K562 (cell line): ENCODE results near the gene GALE. TPM values are rescaled to one million over a fixed set of nuclear protein-coding genes. Genes with fewer than 3 reads are reported as not detected.

Experiments
- C11orf30 ChIP-seq: fragments of 450-650 bp; IDR thresholded peaks from 2 replicates; pipeline ENCODE4 v1.6.1; 2016; ENCODE audit warnings: low read depth, mild to moderate bottlenecking
- CCAR2 ChIP-seq: fragments of 200-400 bp; formaldehyde crosslinking; IDR thresholded peaks from 2 replicates; pipeline ENCODE4 v1.6.1; 2017; ENCODE audit warnings: mild to moderate bottlenecking, low read depth, low read length
- CSDE1 ChIP-seq, 2 experiments: fragments of 450-650 bp; IDR thresholded peaks; 2 replicates each; pipeline ENCODE4 v1.6.1; 2016; ENCODE audit warnings: mild to moderate bottlenecking in 1 of 2
- HDAC3 ChIP-seq: fragments of 450-650 bp; IDR thresholded peaks from 2 replicates; pipeline ENCODE4 v1.6.1; 2018; ENCODE audit warnings: borderline replicate concordance, mild to moderate bottlenecking, moderate library complexity; ENCODE audit not compliant: partially characterized antibody
- ILF3 ChIP-seq: fragments of 450-650 bp; IDR thresholded peaks from 2 replicates; pipeline ENCODE4 v1.6.1; 2018; ENCODE audit warnings: antibody characterized with exemption, mild to moderate bottlenecking, moderate library complexity, borderline replicate concordance
- IRF2 ChIP-seq: sonication (generic); formaldehyde crosslinking; IDR thresholded peaks from 2 replicates; pipeline ENCODE4 v1.8.1; 2022; ENCODE audit warnings: mild to moderate bottlenecking, missing genetic modification reagents
- KAT7 ChIP-seq: sonication (generic); formaldehyde crosslinking; IDR thresholded peaks from 2 replicates; pipeline ENCODE4 v1.8.0; 2022; ENCODE audit warnings: missing genetic modification reagents, mild to moderate bottlenecking, borderline replicate concordance
- KHSRP ChIP-seq: fragments of 450-650 bp; IDR thresholded peaks from 2 replicates; pipeline ENCODE4 v1.6.1; 2017
- LARP7 ChIP-seq: fragments of 450-650 bp; IDR thresholded peaks from 2 replicates; pipeline ENCODE4 v1.6.1; 2016
- MIER1 ChIP-seq: fragments of 450-650 bp; IDR thresholded peaks from 2 replicates; pipeline ENCODE4 v1.6.1; 2016; ENCODE audit warnings: antibody characterized with exemption, mild to moderate bottlenecking, low read depth
- NR2C1 ChIP-seq, 2 experiments: fragments of 450-650 bp; IDR thresholded peaks; 2 replicates each; pipeline ENCODE4 v1.6.1; 2017; ENCODE audit warnings: mild to moderate bottlenecking in 2 of 2, antibody characterized with exemption in 1 of 2, inconsistent platforms in 1 of 2, missing compliant biosample characterization in 1 of 2, missing genetic modification characterization in 1 of 2
- PHF21A ChIP-seq: fragments of 450-650 bp; IDR thresholded peaks from 2 replicates; pipeline ENCODE4 v1.6.1; 2017; ENCODE audit warnings: low read depth, borderline replicate concordance
- PHF8 ChIP-seq: fragments of 200-600 bp; sonication (generic); IDR thresholded peaks from 2 replicates; pipeline ENCODE4 v1.6.1; 2012; ENCODE audit warnings: mixed run types, mild to moderate bottlenecking, inconsistent platforms, low read length, moderate library complexity, borderline replicate concordance
- PTTG1 ChIP-seq: fragments of 450-650 bp; IDR thresholded peaks from 2 replicates; pipeline ENCODE4 v1.6.1; 2016; ENCODE audit warnings: low read depth, mild to moderate bottlenecking, missing genetic modification characterization, missing compliant biosample characterization
- RBM15 ChIP-seq: fragments of 200-400 bp; formaldehyde crosslinking; IDR thresholded peaks from 2 replicates; pipeline ENCODE4 v1.6.1; 2018; ENCODE audit warnings: mild to moderate bottlenecking, low read length, moderate library complexity; ENCODE audit not compliant: insufficient read depth
- SIX5 ChIP-seq, 2 experiments: IDR thresholded peaks; 2 replicates each; pipeline ENCODE4 v1.6.1; 2011; ENCODE audit warnings: low read length in 2 of 2, borderline replicate concordance in 1 of 2, low read depth in 1 of 2, mild to moderate bottlenecking in 1 of 2, moderate library complexity in 1 of 2; ENCODE audit not compliant: insufficient read depth in 1 of 2
- SPI1 ChIP-seq: IDR thresholded peaks from 2 replicates; pipeline ENCODE4 v1.6.1; 2011; ENCODE audit warnings: low read depth, low read length, control low read depth, borderline replicate concordance
- ZKSCAN3 ChIP-seq: fragments of 250-450 bp; sonication (Bioruptor Pico); IDR thresholded peaks from 2 replicates; pipeline ENCODE4 v1.4.0; 2020
- ZNF764 ChIP-seq: fragments of 250-450 bp; sonication (Bioruptor Pico); IDR thresholded peaks from 2 replicates; pipeline ENCODE4 v1.4.0; 2020; ENCODE audit warnings: low read depth, mild to moderate bottlenecking, moderate library complexity
- ZNF77 ChIP-seq: fragments of 250-450 bp; sonication (Bioruptor Pico); IDR thresholded peaks from 2 replicates; pipeline ENCODE4 v1.5.0; 2020
- polyA plus RNA-seq, 8 experiments: library from polyadenylated mRNA; depleted of rRNA in 4 of 8; stranded (reverse) in 5 of 8; unstranded in 3 of 8; fragments of >200 nt; fragmentation: Nextera tagmentation in 2 of 8; fragmentation: Illumina TruSeq in 1 of 8; extraction: Ambion mirVana in 2 of 8; extraction: Trizol in 1 of 8; gene quantifications; 2 replicates each; pipeline versions ENCODE4 v1.2.1 to v1.2.3, GENCODE V29; 2011 to 2014; ENCODE audit warnings: inconsistent platforms in 1 of 8, missing spikeins in 1 of 8
- total RNA-seq, 7 experiments: library from RNA; depleted of rRNA in 6 of 7; stranded (reverse); fragments of >200 nt in 6 of 7; fragmentation: Illumina TruSeq in 2 of 7; extraction: Trizol in 2 of 7; gene quantifications; 2 replicates each; pipeline versions ENCODE4 v1.2.1 to v1.2.3, GENCODE V29; 2011 to 2021; ENCODE audit warnings: low replicate concordance in 1 of 7
- TF ChIP-seq, protein P1 (sequence below): sonication (generic); IDR thresholded peaks from 2 replicates; pipeline ENCODE4 v1.6.1; 2016
- TF ChIP-seq, protein P2 (sequence below): fragments of 450-650 bp; formaldehyde crosslinking; IDR thresholded peaks from 2 replicates; pipeline ENCODE4 v1.4.0; 2022; ENCODE audit warnings: missing genetic modification characterization
- TF ChIP-seq, protein P3 (sequence below): sonication (generic); formaldehyde crosslinking; IDR thresholded peaks from 2 replicates; pipeline ENCODE4 v1.9.0; 2022; ENCODE audit warnings: mild to moderate bottlenecking, missing genetic modification reagents
- TF ChIP-seq, protein P4 (sequence below): fragments of 250-450 bp; sonication (Bioruptor Pico); IDR thresholded peaks from 2 replicates; pipeline ENCODE4 v1.9.0; 2021; ENCODE audit warnings: mild to moderate bottlenecking, inconsistent platforms

The GALE gene
- total and polyA plus RNA-seq, 9 of the 15 experiments (the other 6 are each of a cell fraction or from before 2014, with no cell fraction given), result 8.4 to 139 (median 88.3) TPM

DNA sequence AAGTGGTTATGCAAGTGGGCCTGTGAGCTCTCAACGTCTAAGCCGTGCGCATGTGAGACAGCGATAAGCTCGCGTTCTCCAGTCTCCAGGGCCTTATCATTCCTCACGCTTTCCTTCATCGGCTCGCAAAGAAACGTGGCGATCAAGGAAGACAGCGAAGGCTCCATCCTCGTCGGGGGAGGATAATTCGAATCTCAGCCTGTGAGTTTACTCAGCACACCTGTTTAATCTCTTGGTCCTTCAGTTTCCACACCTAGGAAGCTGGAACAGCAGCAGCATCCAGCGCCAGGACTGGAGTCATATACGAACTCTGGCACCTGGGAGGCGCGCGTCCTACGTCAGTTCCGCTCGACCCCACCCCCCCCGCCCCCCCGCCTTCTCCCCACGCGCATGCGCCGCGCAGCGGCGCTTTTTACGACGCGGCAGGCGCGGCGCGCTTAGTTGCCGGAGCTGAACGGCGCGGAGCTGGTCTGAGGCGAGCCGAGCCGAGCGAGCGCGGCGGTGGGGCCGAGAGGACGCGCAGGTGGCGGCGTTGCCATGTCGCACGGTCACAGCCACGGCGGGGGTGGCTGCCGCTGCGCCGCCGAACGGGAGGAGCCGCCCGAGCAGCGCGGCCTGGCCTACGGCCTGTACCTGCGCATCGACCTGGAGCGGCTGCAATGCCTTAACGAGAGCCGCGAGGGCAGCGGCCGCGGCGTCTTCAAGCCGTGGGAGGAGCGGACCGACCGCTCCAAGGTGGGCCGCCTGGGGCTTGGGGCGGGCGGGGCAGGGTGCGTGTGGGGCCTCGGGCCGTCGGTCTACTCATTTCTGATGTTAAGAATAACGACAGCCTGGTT is 22.4 kb downstream of the GALE start, which contains the start of gene PITHD1 (continued):
- no peak for TF ChIP-seq ZNF77
- TF ChIP-seq ZNF764 (CRISPR knock-in tag), result no peak
- peak; percentile 98 for TF ChIP-seq PHF8
- no peak for TF ChIP-seq CSDE1 (IDR thresholded peaks at IDR 0.05)
- peak; percentile 78 for TF ChIP-seq NR2C1 (IDR thresholded peaks at IDR 0.05)
- peak; percentile 86 for TF ChIP-seq NR2C1 (tag; IDR thresholded peaks at IDR 0.05)
- TF ChIP-seq HDAC3, result peak; percentile 85
- TF ChIP-seq ILF3, result peak; percentile 85; the same call in 1 of the 2 replicates
- TF ChIP-seq, protein P1, sequence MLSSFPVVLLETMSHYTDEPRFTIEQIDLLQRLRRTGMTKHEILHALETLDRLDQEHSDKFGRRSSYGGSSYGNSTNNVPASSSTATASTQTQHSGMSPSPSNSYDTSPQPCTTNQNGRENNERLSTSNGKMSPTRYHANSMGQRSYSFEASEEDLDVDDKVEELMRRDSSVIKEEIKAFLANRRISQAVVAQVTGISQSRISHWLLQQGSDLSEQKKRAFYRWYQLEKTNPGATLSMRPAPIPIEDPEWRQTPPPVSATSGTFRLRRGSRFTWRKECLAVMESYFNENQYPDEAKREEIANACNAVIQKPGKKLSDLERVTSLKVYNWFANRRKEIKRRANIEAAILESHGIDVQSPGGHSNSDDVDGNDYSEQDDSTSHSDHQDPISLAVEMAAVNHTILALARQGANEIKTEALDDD, result no peak; the same call in 1 of the 2 replicates
- no peak for TF ChIP-seq ZKSCAN3 (CRISPR knock-in tag)
- TF ChIP-seq, protein P2, sequence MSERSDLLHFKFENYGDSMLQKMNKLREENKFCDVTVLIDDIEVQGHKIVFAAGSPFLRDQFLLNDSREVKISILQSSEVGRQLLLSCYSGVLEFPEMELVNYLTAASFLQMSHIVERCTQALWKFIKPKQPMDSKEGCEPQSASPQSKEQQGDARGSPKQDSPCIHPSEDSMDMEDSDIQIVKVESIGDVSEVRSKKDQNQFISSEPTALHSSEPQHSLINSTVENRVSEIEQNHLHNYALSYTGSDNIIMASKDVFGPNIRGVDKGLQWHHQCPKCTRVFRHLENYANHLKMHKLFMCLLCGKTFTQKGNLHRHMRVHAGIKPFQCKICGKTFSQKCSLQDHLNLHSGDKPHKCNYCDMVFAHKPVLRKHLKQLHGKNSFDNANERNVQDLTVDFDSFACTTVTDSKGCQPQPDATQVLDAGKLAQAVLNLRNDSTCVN (CRISPR knock-in tag), result no peak
- no peak for TF ChIP-seq IRF2
- no peak for TF ChIP-seq MIER1
- TF ChIP-seq CCAR2, result no peak
- no peak for TF ChIP-seq SIX5 (IDR thresholded peaks at IDR 0.05; ENCODE audit: borderline replicate concordance in 1 of 2, insufficient read depth in 1 of 2, low read depth in 1 of 2, low read length in 2 of 2)
- no peak for TF ChIP-seq PTTG1 (tag)
- TF ChIP-seq LARP7, result no peak
- no peak for TF ChIP-seq RBM15
- TF ChIP-seq KHSRP, result no peak
- TF ChIP-seq SPI1, result no peak
- no peak for TF ChIP-seq PHF21A
- TF ChIP-seq, protein P3, sequence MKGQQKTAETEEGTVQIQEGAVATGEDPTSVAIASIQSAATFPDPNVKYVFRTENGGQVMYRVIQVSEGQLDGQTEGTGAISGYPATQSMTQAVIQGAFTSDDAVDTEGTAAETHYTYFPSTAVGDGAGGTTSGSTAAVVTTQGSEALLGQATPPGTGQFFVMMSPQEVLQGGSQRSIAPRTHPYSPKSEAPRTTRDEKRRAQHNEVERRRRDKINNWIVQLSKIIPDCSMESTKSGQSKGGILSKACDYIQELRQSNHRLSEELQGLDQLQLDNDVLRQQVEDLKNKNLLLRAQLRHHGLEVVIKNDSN (CRISPR knock-in tag), result 0 out of 2 replicates have a peak, but pooled peaks have one; percentile 4
- TF ChIP-seq KAT7, result peak; percentile 98
- TF ChIP-seq C11orf30, result peak; percentile 93
- TF ChIP-seq, protein P4, sequence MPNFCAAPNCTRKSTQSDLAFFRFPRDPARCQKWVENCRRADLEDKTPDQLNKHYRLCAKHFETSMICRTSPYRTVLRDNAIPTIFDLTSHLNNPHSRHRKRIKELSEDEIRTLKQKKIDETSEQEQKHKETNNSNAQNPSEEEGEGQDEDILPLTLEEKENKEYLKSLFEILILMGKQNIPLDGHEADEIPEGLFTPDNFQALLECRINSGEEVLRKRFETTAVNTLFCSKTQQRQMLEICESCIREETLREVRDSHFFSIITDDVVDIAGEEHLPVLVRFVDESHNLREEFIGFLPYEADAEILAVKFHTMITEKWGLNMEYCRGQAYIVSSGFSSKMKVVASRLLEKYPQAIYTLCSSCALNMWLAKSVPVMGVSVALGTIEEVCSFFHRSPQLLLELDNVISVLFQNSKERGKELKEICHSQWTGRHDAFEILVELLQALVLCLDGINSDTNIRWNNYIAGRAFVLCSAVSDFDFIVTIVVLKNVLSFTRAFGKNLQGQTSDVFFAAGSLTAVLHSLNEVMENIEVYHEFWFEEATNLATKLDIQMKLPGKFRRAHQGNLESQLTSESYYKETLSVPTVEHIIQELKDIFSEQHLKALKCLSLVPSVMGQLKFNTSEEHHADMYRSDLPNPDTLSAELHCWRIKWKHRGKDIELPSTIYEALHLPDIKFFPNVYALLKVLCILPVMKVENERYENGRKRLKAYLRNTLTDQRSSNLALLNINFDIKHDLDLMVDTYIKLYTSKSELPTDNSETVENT (CRISPR knock-in tag), result peak; percentile 95
